ENCODE measurements around the gene ALDH4A1.

Gene ALDH4A1

DNA sequence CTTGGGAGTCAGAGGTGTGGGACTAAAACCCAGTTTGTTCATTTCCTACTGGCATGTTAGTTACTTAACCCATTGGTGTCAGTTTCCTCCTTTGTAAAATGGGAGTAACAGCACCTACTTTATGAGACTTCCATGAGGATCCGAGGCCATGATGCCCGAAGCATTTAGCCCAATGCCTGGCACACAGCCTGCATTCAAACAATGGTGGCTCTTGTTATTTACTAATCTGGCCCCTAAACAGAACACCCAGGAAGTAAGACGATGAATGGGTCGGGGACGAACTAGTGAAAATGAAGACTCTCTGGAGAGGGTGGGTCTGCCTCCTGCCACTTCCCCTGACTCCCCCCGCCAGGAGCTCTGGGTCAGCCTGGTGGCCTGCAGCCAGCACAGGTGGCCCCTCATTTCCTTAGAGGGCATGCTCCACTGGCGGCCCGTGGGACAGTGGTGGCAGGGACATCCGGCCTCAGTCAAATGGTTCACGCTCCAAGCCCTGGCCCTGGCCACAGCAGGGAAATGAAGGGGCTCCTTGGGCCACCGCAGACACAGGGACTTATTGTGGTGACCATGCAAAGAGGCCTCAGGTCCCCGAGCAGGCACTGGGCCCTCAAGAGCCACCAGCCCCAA, 33.4 kb downstream of the ALDH4A1 start:
- DNase-seq (ENCODE audit: low read depth), result no peak

DNA sequence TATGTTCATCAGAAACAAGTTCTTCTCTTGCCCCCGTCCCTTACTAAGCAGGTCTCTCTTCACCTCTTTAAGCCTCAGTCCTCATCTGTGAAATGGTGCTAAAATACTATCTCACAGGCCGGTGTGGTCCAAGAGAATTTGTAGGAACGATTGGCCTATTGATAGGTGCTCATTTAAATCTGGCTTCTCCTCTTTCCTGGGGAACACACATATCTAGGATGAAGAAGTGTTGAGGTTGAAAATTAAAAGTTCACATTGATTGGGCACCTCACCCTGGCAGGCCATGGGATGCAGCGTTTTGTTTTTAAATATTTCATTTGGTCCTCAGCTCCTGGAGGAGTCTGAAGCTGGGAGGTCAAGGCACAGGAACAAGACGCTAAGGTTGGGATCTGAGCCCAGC, 34.0 kb downstream of the ALDH4A1 start:
- no peak for DNase-seq (ENCODE audit: low read depth)
- TF ChIP-seq, protein P1, sequence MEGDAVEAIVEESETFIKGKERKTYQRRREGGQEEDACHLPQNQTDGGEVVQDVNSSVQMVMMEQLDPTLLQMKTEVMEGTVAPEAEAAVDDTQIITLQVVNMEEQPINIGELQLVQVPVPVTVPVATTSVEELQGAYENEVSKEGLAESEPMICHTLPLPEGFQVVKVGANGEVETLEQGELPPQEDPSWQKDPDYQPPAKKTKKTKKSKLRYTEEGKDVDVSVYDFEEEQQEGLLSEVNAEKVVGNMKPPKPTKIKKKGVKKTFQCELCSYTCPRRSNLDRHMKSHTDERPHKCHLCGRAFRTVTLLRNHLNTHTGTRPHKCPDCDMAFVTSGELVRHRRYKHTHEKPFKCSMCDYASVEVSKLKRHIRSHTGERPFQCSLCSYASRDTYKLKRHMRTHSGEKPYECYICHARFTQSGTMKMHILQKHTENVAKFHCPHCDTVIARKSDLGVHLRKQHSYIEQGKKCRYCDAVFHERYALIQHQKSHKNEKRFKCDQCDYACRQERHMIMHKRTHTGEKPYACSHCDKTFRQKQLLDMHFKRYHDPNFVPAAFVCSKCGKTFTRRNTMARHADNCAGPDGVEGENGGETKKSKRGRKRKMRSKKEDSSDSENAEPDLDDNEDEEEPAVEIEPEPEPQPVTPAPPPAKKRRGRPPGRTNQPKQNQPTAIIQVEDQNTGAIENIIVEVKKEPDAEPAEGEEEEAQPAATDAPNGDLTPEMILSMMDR (conservative IDR thresholded peaks at IDR 0.05; ENCODE audit: control insufficient read depth, insufficient read depth, low read depth, low read length), result no peak
- H3K4me3 ChIP-seq (ENCODE audit: control insufficient read depth, low read depth, low read length), result no peak overlapping the region

More for the DNA sequence above, 33.4 kb downstream of the ALDH4A1 start:
- TF ChIP-seq, protein P1 (conservative IDR thresholded peaks at IDR 0.05; ENCODE audit: control insufficient read depth, insufficient read depth, low read depth, low read length), result no peak
- H3K4me3 ChIP-seq (ENCODE audit: control insufficient read depth, low read depth, low read length), result no peak overlapping the region

DNA sequence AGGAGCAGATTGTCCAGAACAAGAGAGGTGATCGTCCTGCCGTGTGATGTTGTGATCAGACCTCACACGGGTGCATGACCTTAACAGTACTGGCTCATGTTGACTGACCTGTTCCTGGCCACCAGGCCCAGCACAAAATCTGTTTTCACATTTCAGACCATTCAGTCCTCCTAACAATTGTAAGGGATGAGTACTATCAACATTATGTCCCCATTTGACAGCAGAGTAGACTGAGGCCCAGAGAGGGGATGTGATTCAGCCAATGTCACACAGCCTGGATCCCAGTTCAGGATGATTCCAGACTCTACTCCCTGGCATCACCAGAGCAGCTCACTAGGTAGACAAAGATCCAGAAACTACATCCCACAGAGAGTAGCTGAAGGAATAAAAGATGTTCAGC, 35.5 kb downstream of the ALDH4A1 start:
- TF ChIP-seq, protein P1 (conservative IDR thresholded peaks at IDR 0.05; ENCODE audit: control insufficient read depth, insufficient read depth, low read depth, low read length), result no peak
- no peak overlapping the region for H3K4me3 ChIP-seq (ENCODE audit: control insufficient read depth, low read depth, low read length)

DNA sequence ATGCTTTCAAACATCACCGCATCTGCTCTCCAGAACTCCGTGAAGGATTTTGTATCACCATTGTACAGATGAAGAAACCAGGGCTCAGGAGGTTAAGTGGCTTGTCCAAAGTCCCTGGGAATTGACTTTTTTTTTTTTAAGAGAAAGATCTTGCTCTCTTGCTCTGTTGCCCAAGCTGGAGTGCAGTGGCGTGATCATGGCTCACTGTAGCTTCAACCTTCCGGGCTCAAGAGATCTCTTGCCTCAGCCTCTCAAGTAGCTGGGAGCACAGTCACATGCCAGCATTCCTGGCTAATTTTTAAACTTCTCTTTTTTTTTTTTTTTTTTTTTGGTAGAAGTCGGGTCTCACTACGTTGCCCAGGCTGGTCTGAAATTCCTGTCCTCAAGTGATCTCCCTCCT, 36.0 kb downstream of the ALDH4A1 start:
- no peak for DNase-seq (ENCODE audit: low read depth)
- no peak overlapping the region for H3K4me3 ChIP-seq (ENCODE audit: control insufficient read depth, low read depth, low read length)
- TF ChIP-seq, protein P1 (conservative IDR thresholded peaks at IDR 0.05; ENCODE audit: control insufficient read depth, insufficient read depth, low read depth, low read length), result no peak

More for the DNA sequence above, 35.5 kb downstream of the ALDH4A1 start:
- no peak for DNase-seq (ENCODE audit: low read depth)

DNA sequence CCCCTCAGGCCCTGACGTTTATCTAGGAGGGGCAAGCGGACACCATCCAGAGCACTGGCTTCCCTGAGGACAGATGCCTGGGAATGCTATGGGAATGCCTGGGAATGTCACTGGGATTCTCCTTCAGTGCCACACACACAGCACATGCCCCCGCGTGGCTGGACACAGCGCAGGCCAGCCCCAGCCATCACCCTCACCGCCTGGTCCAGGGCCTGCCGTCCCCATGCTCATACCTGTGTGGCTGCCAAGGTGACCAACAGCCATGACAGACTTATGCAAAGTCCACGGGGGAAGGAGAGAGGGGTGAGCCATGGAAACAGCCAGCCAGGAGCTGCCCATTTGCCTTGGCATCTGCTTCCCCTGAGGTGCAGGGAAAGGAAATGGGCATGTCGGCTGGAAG, 37.2 kb downstream of the ALDH4A1 start:
- TF ChIP-seq, protein P1 (conservative IDR thresholded peaks at IDR 0.05; ENCODE audit: control insufficient read depth, insufficient read depth, low read depth, low read length), result no peak
- H3K4me3 ChIP-seq (ENCODE audit: control insufficient read depth, low read depth, low read length), result no peak overlapping the region
- no peak for DNase-seq (ENCODE audit: low read depth)

DNA sequence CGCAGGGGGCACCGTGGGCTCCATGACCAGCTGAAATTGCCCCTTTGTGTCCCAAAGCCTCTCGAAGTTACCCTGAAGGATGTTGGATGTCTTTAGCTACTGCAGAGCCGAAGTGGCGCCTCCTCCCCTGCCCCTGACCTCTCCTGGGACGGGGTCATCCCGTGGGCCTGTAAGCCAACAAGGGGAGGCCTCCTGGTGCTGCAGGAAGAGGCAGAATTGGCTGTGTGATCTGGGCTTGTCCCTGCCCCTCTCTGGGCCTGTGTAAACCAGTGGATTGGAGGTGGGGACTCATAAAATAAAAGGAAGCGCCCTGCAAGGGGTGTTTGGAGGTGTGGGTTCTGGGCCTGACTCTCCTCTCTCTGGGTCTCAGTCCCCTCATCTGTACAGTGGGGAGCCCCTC, 40.8 kb downstream of the ALDH4A1 start:
- no peak overlapping the region for H3K4me3 ChIP-seq (ENCODE audit: control insufficient read depth, low read depth, low read length)
- no peak for DNase-seq (ENCODE audit: low read depth)
- TF ChIP-seq, protein P1 (conservative IDR thresholded peaks at IDR 0.05; ENCODE audit: control insufficient read depth, insufficient read depth, low read depth, low read length), result no peak

DNA sequence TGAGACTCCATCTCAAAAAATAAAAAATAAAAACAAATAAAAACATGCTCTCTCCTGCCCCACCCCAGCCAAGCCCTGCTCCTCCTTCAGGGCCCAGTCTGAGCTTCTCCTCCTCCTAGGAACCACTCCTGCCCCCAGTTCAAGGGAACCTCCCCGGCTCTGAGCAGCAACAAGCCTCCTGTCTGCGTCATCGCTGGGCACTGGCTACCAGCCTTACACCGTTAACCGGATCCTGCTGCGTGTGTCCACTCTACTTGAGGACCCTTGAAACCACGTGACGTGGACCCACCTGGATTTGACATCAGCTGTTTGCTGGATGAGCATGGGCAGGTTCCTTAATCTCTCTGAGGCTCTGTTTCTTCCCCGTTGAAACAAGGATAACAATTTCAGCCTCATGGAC, 41.3 kb downstream of the ALDH4A1 start:
- no peak overlapping the region for H3K4me3 ChIP-seq (ENCODE audit: control insufficient read depth, low read depth, low read length)
- TF ChIP-seq, protein P1 (conservative IDR thresholded peaks at IDR 0.05; ENCODE audit: control insufficient read depth, insufficient read depth, low read depth, low read length), result no peak
- DNase-seq (ENCODE audit: low read depth), result no peak
